SK-N-SH (cell line): ENCODE results near the gene OSBPL8. TPM values are rescaled to one million over a fixed set of nuclear protein-coding genes. Genes with fewer than 3 reads are reported as not detected.

Experiments
- CTCF ChIA-PET: fragments of 300-600, 350-600 bp; formaldehyde crosslinking; extraction: SDS; loops from one replicate; lab custom pipeline; 2021; lab: Yijun Ruan, JAX
- POLR2A ChIA-PET: fragments of 350-600 bp; sonication (Branson Sonifier 250); formaldehyde crosslinking; extraction: SDS; loops from one replicate; lab custom pipeline; 2020; ENCODE audit warnings: antibody characterized with exemption, inconsistent platforms; lab: Yijun Ruan, JAX
- DNase-seq: peaks from one replicate; pipeline ENCODE4 v3.0.0; 2012
- H2AFZ ChIP-seq: fragments of 200-600 bp; sonication (generic); 2 replicates; pipeline ENCODE4 v1.8.1; 2016; ENCODE audit warnings: antibody characterized with exemption, mild to moderate bottlenecking, low read depth
- H3F3A ChIP-seq: fragments of 200-600 bp; sonication (generic); replicated peaks from 2 replicates; pipeline ENCODE3; 2016; ENCODE audit warnings: antibody characterized with exemption, mild to moderate bottlenecking; ENCODE audit not compliant: insufficient read depth
- H3K27ac ChIP-seq, 2 experiments: fragments of 200-500 bp in 1 of 2; fragments of 200-600 bp in 1 of 2; sonication (Bioruptor generic) in 1 of 2; sonication (generic), shearing (Covaris generic) in 1 of 2; 2 replicates each; pipeline versions ENCODE4 v1.5.1 to v1.6.1; 2014 to 2016; ENCODE audit warnings: low read depth in 2 of 2, inconsistent platforms in 1 of 2, low read length in 1 of 2, mild to moderate bottlenecking in 1 of 2, mixed read lengths in 1 of 2
- H3K27me3 ChIP-seq: fragments of 200-600 bp; sonication (generic), shearing (Covaris generic); 2 replicates; pipeline ENCODE4 v1.6.1; 2016; ENCODE audit warnings: mixed run types; ENCODE audit not compliant: insufficient read depth
- H3K36me3 ChIP-seq, 2 experiments: fragments of 200-500 bp in 1 of 2; fragments of 200-600 bp in 1 of 2; sonication (Bioruptor generic) in 1 of 2; sonication (generic) in 1 of 2; replicated peaks in 1 of 2; 2 replicates each; pipeline versions ENCODE3 to v1.5.1; 2014 to 2016; ENCODE audit warnings: low read length in 1 of 2, mild to moderate bottlenecking in 1 of 2; ENCODE audit not compliant: insufficient read depth in 2 of 2, control insufficient read depth in 1 of 2
- H3K4me1 ChIP-seq, 2 experiments: fragments of 200-500 bp in 1 of 2; fragments of 200-600 bp in 1 of 2; sonication (Bioruptor generic) in 1 of 2; sonication (generic), shearing (Covaris generic) in 1 of 2; 2 replicates each; pipeline versions ENCODE4 v1.5.1 to v1.6.1; 2014 to 2016; ENCODE audit warnings: low read depth in 1 of 2, low read length in 1 of 2, mixed run types in 1 of 2; ENCODE audit not compliant: insufficient read depth in 2 of 2, control insufficient read depth in 1 of 2
- H3K4me2 ChIP-seq: fragments of 200-600 bp; sonication (generic), shearing (Covaris generic); 2 replicates; pipeline ENCODE4 v1.6.1; 2017; ENCODE audit warnings: mixed run types
- H3K4me3 ChIP-seq, 2 experiments: fragments of 200-500 bp in 1 of 2; fragments of 200-600 bp in 1 of 2; sonication (Bioruptor generic) in 1 of 2; sonication (generic), shearing (Covaris generic) in 1 of 2; 2 replicates each; pipeline versions ENCODE4 v1.5.1 to v1.8.1; 2014 to 2016; ENCODE audit warnings: low read depth in 2 of 2, inconsistent platforms in 1 of 2, low read length in 1 of 2, mild to moderate bottlenecking in 1 of 2, mixed read lengths in 1 of 2, moderate library complexity in 1 of 2
- H3K79me2 ChIP-seq: fragments of 200-600 bp; sonication (generic); 2 replicates; pipeline ENCODE4 v1.8.1; 2017; ENCODE audit warnings: mild to moderate bottlenecking; ENCODE audit not compliant: insufficient read depth
- H3K9ac ChIP-seq: fragments of 200-600 bp; sonication (generic); 2 replicates; pipeline ENCODE4 v1.6.1; 2017; ENCODE audit warnings: mixed run types
- H3K9me2 ChIP-seq: fragments of 200-600 bp; sonication (generic); 2 replicates; pipeline ENCODE4 v1.6.1; 2017; ENCODE audit warnings: mixed run types
- H3K9me3 ChIP-seq: fragments of 200-600 bp; sonication (generic); 2 replicates; pipeline ENCODE4 v1.6.1; 2017; ENCODE audit warnings: mixed run types, mild to moderate bottlenecking, moderate library complexity
- H4K20me1 ChIP-seq: fragments of 200-600 bp; sonication (generic); 2 replicates; pipeline ENCODE4 v1.6.1; 2017; ENCODE audit warnings: mild to moderate bottlenecking, mixed run types; ENCODE audit not compliant: insufficient read depth
- ELF1 ChIP-seq: IDR thresholded peaks from 2 replicates; pipeline ENCODE4 v1.4.0; 2012
- EP300 ChIP-seq, 2 experiments: IDR thresholded peaks; 2 replicates each; pipeline versions ENCODE4 v1.4.0 to v1.6.1; 2012; ENCODE audit warnings: borderline replicate concordance in 1 of 2, low read depth in 1 of 2, low read length in 1 of 2
- EZH2phosphoT487 ChIP-seq: fragments of 200-600 bp; sonication (generic); IDR thresholded peaks from 2 replicates; pipeline ENCODE4 v1.6.1; 2017; ENCODE audit warnings: low read depth, mixed run types, mild to moderate bottlenecking, antibody characterized with exemption, moderate library complexity, borderline replicate concordance
- FOXJ3 ChIP-seq: sonication (generic); formaldehyde crosslinking; IDR thresholded peaks from 2 replicates; pipeline ENCODE4 v1.5.1; 2020; ENCODE audit warnings: mild to moderate bottlenecking, missing genetic modification reagents
- FOXM1 ChIP-seq: IDR thresholded peaks from 2 replicates; pipeline ENCODE4 v1.4.0; 2012; ENCODE audit warnings: low read depth, mild to moderate bottlenecking
- GABPA ChIP-seq: IDR thresholded peaks from 2 replicates; pipeline ENCODE4 v1.4.0; 2012; ENCODE audit warnings: low read depth, mild to moderate bottlenecking
- GATA2 ChIP-seq: sonication (generic); formaldehyde crosslinking; IDR thresholded peaks from 2 replicates; pipeline ENCODE4 v1.5.0; 2020; ENCODE audit warnings: mild to moderate bottlenecking, missing genetic modification reagents
- JUND ChIP-seq: IDR thresholded peaks from 2 replicates; pipeline ENCODE4 v1.4.0; 2012
- MEF2A ChIP-seq: IDR thresholded peaks from 2 replicates; pipeline ENCODE4 v1.4.0; 2012; ENCODE audit warnings: low read depth, borderline replicate concordance
- MXI1 ChIP-seq: IDR thresholded peaks from 2 replicates; pipeline ENCODE4 v1.6.1; 2012; ENCODE audit warnings: mild to moderate bottlenecking, low read depth, low read length, improper control_type of control experiment
- NFIC ChIP-seq: IDR thresholded peaks from 2 replicates; pipeline ENCODE4 v1.4.0; 2012; ENCODE audit warnings: borderline replicate concordance
- RAD21 ChIP-seq: IDR thresholded peaks from 2 replicates; pipeline ENCODE4 v1.6.1; 2012; ENCODE audit warnings: mild to moderate bottlenecking, low read length
- RFX5 ChIP-seq: IDR thresholded peaks from 2 replicates; pipeline ENCODE4 v1.6.1; 2012; ENCODE audit warnings: mild to moderate bottlenecking, improper control_type of control experiment, low read length
- RXRA ChIP-seq: IDR thresholded peaks from 2 replicates; pipeline ENCODE4 v1.4.0; 2012; ENCODE audit warnings: low read depth, mild to moderate bottlenecking, borderline replicate concordance
- SIN3A ChIP-seq: IDR thresholded peaks from 2 replicates; pipeline ENCODE4 v1.6.1; 2012; ENCODE audit warnings: low read depth, mild to moderate bottlenecking, low read length, moderate library complexity, borderline replicate concordance
- SMC3 ChIP-seq: IDR thresholded peaks from 2 replicates; pipeline ENCODE4 v1.6.1; 2012; ENCODE audit warnings: low read depth, low read length, improper control_type of control experiment
- TCF12 ChIP-seq: IDR thresholded peaks from 2 replicates; pipeline ENCODE4 v1.4.0; 2012
- TEAD4 ChIP-seq: IDR thresholded peaks from 2 replicates; pipeline ENCODE4 v1.4.0; 2012; ENCODE audit warnings: mild to moderate bottlenecking, borderline replicate concordance; ENCODE audit not compliant: insufficient read depth
- WGBS: methylation state at CpG from one replicate; pipeline ENCODE4 v1.1.6; 2017; ENCODE audit warnings: low lambda C conversion rate; 5-methylcytosine and 5-hydroxymethylcytosine counted together
- polyA plus RNA-seq, 3 experiments: library from polyadenylated mRNA; depleted of rRNA; stranded (reverse); fragments of >200 nt; gene quantifications; 2 replicates each; pipeline ENCODE4 v1.2.3, GENCODE V29; 2012
- TF ChIP-seq, protein P1 (sequence below): fragments of 150-350 bp; IDR thresholded peaks from 2 replicates; pipeline ENCODE4 v1.6.1; 2017; ENCODE audit warnings: antibody characterized with exemption, low read length, low read depth, borderline replicate concordance
- TF ChIP-seq, protein P2 (sequence below): fragments of 150-350 bp; IDR thresholded peaks from 2 replicates; pipeline ENCODE4 v1.6.1; 2016; ENCODE audit warnings: mild to moderate bottlenecking, low read depth, low read length
- TF ChIP-seq, protein P3 (sequence below): fragments of 200-600 bp; sonication (generic); IDR thresholded peaks from 2 replicates; pipeline ENCODE4 v1.6.1; 2017; ENCODE audit warnings: antibody characterized with exemption, mild to moderate bottlenecking, moderate library complexity
- TF ChIP-seq, protein P4 (sequence below): IDR thresholded peaks from 2 replicates; pipeline ENCODE4 v1.4.0; 2012; ENCODE audit warnings: low read depth, borderline replicate concordance

Gene OSBPL8
- polyA plus RNA-seq, 1 of the 3 experiments (the other 2 are of a cell fraction) = 10.6 TPM

DNA sequence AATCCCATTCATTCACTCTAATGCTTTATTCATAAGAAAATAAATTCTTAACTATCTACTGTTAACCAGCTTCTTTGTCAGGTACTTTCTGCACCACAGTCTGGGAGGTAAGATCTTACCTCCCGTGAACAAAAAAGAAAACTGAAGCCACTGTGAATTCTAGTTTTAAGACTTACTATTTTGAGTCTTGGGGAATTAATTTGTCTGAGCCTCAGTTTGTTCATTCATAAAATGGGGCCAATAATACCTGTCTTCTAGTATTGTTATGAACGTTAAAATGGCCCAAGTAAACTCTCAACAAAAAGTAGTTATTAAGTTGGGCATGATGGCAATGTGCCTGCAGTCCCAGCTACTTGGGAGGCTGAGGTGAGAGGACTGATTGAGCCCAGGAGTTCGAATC is 151.9 kb downstream of the OSBPL8 start:
- peaks cover 0 to 8% of the 10 kb centered on the region in 2 experiments for H3K36me3 ChIP-seq
- no peak overlapping the region for H3K9ac ChIP-seq
- H3K9me3 ChIP-seq = no peaks in the 10 kb centered on the region
- H3K4me3 ChIP-seq = no peak overlapping the region
- no peaks in the 10 kb centered on the region for H3K27me3 ChIP-seq
- TF ChIP-seq EP300 (IDR thresholded peaks at IDR 0.05; ENCODE audit: borderline replicate concordance in 1 of 2, low read depth in 1 of 2, low read length in 1 of 2) (no peak), FOXM1 (no peak), RAD21 (no peak), GATA2 (no peak), TCF12 (no peak), JUND (no peak)
- TF ChIP-seq, protein P1, sequence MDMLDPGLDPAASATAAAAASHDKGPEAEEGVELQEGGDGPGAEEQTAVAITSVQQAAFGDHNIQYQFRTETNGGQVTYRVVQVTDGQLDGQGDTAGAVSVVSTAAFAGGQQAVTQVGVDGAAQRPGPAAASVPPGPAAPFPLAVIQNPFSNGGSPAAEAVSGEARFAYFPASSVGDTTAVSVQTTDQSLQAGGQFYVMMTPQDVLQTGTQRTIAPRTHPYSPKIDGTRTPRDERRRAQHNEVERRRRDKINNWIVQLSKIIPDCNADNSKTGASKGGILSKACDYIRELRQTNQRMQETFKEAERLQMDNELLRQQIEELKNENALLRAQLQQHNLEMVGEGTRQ = no peak
- TF ChIP-seq, protein P2, sequence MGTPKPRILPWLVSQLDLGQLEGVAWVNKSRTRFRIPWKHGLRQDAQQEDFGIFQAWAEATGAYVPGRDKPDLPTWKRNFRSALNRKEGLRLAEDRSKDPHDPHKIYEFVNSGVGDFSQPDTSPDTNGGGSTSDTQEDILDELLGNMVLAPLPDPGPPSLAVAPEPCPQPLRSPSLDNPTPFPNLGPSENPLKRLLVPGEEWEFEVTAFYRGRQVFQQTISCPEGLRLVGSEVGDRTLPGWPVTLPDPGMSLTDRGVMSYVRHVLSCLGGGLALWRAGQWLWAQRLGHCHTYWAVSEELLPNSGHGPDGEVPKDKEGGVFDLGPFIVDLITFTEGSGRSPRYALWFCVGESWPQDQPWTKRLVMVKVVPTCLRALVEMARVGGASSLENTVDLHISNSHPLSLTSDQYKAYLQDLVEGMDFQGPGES = no peak
- ChIA-PET CTCF (interaction anchor here (0.6 to 2.1 kb wide), 2 partner anchors 15 to 68 kb away, joined by 3 to 6 read pairs; no protein-coding TSS in a partner anchor), POLR2A (no interaction called here)
- WGBS = 93% methylated on average over 3 of the region's 3 CpGs
- H3K9me2 ChIP-seq = no peaks in the 10 kb centered on the region
- H3K4me1 ChIP-seq = no peaks in the 10 kb centered on the region; a peak in 2 of 4 replicates
- DNase-seq = no peak
- H4K20me1 ChIP-seq = no peaks in the 10 kb centered on the region
- H3K79me2 ChIP-seq = peaks cover 12% of the 10 kb centered on the region; the same call in 1 of the 2 replicates
- no peak overlapping the region for H3K27ac ChIP-seq
- H2AFZ ChIP-seq = no peak overlapping the region
- no peaks in the 10 kb centered on the region for H3F3A ChIP-seq
- H3K4me2 ChIP-seq = no peak overlapping the region

DNA sequence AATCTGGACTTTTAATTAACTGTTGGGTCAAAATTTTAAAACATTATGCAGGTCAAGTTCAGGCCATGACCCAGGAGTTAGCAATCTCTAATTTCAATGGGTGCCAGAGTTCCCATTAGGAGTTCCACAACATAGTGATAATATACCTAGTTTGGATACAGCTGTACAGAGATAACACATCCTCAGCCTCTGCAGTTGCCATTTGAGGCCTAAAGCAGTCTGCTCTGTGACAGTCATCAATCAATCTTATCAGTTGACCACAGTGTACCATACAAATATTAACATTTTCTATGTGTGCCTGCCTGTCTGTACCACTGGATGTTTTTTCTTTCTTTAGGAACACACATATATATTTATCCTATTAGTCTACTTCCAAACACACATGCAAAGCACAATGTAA is 157.3 kb downstream of the OSBPL8 start:
- no peaks in the 10 kb centered on the region; a peak in 2 of 4 replicates for H3K4me1 ChIP-seq
- H3K27ac ChIP-seq = peak overlapping the region in 1 of 2 experiments; percentile 79; a peak in 2 of 4 replicates
- no peaks in the 10 kb centered on the region for H3K9me3 ChIP-seq
- H3K79me2 ChIP-seq = no peaks in the 10 kb centered on the region
- H4K20me1 ChIP-seq = no peaks in the 10 kb centered on the region
- H2AFZ ChIP-seq = no peak overlapping the region
- no peak overlapping the region for H3K4me3 ChIP-seq
- H3K36me3 ChIP-seq = peaks cover 17 to 30% of the 10 kb centered on the region in 2 experiments
- no peaks in the 10 kb centered on the region for H3K27me3 ChIP-seq
- no peak overlapping the region for H3K4me2 ChIP-seq
- no peaks in the 10 kb centered on the region for H3F3A ChIP-seq
- H3K9ac ChIP-seq = no peak overlapping the region
- CTCF ChIA-PET = interaction anchor here (1.2 kb wide), 1 partner anchor 54 kb away, joined by 4 read pairs; no protein-coding TSS in a partner anchor
- H3K9me2 ChIP-seq = no peaks in the 10 kb centered on the region
- DNase-seq = peak; percentile 48
- POLR2A ChIA-PET = no interaction called here
- TF ChIP-seq MEF2A (no peak), SMC3 (no peak), TCF12 (no peak), SIN3A (no peak), RXRA (no peak), RFX5 (no peak), GABPA (no peak), MXI1 (peak; percentile 34; the same call in 1 of the 2 replicates), EZH2phosphoT487 (no peak), FOXJ3 (CRISPR knock-in tag) (no peak), ELF1 (no peak), NFIC (no peak), TEAD4 (no peak)
- TF ChIP-seq, protein P3, sequence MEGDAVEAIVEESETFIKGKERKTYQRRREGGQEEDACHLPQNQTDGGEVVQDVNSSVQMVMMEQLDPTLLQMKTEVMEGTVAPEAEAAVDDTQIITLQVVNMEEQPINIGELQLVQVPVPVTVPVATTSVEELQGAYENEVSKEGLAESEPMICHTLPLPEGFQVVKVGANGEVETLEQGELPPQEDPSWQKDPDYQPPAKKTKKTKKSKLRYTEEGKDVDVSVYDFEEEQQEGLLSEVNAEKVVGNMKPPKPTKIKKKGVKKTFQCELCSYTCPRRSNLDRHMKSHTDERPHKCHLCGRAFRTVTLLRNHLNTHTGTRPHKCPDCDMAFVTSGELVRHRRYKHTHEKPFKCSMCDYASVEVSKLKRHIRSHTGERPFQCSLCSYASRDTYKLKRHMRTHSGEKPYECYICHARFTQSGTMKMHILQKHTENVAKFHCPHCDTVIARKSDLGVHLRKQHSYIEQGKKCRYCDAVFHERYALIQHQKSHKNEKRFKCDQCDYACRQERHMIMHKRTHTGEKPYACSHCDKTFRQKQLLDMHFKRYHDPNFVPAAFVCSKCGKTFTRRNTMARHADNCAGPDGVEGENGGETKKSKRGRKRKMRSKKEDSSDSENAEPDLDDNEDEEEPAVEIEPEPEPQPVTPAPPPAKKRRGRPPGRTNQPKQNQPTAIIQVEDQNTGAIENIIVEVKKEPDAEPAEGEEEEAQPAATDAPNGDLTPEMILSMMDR = no peak
- TF ChIP-seq, protein P4, sequence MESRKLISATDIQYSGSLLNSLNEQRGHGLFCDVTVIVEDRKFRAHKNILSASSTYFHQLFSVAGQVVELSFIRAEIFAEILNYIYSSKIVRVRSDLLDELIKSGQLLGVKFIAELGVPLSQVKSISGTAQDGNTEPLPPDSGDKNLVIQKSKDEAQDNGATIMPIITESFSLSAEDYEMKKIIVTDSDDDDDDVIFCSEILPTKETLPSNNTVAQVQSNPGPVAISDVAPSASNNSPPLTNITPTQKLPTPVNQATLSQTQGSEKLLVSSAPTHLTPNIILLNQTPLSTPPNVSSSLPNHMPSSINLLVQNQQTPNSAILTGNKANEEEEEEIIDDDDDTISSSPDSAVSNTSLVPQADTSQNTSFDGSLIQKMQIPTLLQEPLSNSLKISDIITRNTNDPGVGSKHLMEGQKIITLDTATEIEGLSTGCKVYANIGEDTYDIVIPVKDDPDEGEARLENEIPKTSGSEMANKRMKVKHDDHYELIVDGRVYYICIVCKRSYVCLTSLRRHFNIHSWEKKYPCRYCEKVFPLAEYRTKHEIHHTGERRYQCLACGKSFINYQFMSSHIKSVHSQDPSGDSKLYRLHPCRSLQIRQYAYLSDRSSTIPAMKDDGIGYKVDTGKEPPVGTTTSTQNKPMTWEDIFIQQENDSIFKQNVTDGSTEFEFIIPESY = no peak
- TF ChIP-seq, protein P2 = no peak
